B cell (primary cell): ENCODE data around the gene FAM118A. TPM values are rescaled to one million over a fixed set of nuclear protein-coding genes. Genes with fewer than 3 reads are reported as not detected.

Experiments
- ATAC-seq: fragments of 200-7000 bp; cut with Tn5 transposase; one replicate; pipeline ENCODE4 v1.10.0; 2021; ENCODE audit warnings: low read depth, mild to moderate bottlenecking, moderate number of reproducible peaks, moderate library complexity
- CTCF ChIA-PET: fragments of 350-600 bp; sonication (Branson Sonifier 250); formaldehyde crosslinking; loops from one replicate; lab custom pipeline; 2021; ENCODE audit warnings: antibody characterized with exemption, inconsistent platforms; lab: Charles Lee
- POLR2A ChIA-PET: fragments of 350-600 bp; sonication (Branson Sonifier 250); formaldehyde crosslinking; loops from one replicate; lab custom pipeline; 2021; ENCODE audit warnings: antibody characterized with exemption; lab: Charles Lee
- DNase-seq: peaks from one replicate; pipeline ENCODE4 v3.0.0; 2013
- H2AFZ ChIP-seq: 2 replicates; pipeline ENCODE4 v1.6.1; 2012; ENCODE audit warnings: mild to moderate bottlenecking, low read depth, low read length; ENCODE audit not compliant: insufficient read depth, poor library complexity, severe bottlenecking
- H3K27ac ChIP-seq, 2 donors: 1 replicate in 1 of 2; 2 replicates in 1 of 2; pipeline ENCODE4 v1.5.1; 2012 to 2013; ENCODE audit warnings: low read length in 2 of 2, mild to moderate bottlenecking in 2 of 2, moderate library complexity in 1 of 2
- H3K27me3 ChIP-seq, 4 experiments: fragments of 200-600 bp in 1 of 4; sonication (generic) in 1 of 4; replicated peaks in 1 of 4; 1 replicate in 2 of 4; 2 replicates in 2 of 4; pipeline versions ENCODE4 v1.6.1 to v1.7.0; 2013 to 2016; ENCODE audit warnings: low read length in 3 of 4, mild to moderate bottlenecking in 2 of 4, mixed read lengths in 1 of 4, moderate library complexity in 1 of 4; ENCODE audit not compliant: insufficient read depth in 4 of 4, control insufficient read depth in 3 of 4; ENCODE audit errors: control extremely low read depth in 1 of 4
- H3K36me3 ChIP-seq, 2 experiments: replicated peaks in 1 of 2; 1 replicate in 1 of 2; 2 replicates in 1 of 2; pipeline versions ENCODE4 v1.6.1 to v1.7.1; 2013; ENCODE audit warnings: low read length in 1 of 2; ENCODE audit not compliant: insufficient read depth in 2 of 2, control insufficient read depth in 1 of 2; ENCODE audit errors: control extremely low read depth in 1 of 2, extremely low read depth in 1 of 2
- H3K4me1 ChIP-seq, 2 donors: fragments of 200-600 bp in 1 of 2; sonication (generic) in 1 of 2; 1 replicate in 1 of 2; 2 replicates in 1 of 2; pipeline versions ENCODE4 v1.5.1 to v1.6.1; 2013 to 2017; ENCODE audit warnings: low read length in 2 of 2; ENCODE audit not compliant: control insufficient read depth in 2 of 2, insufficient read depth in 2 of 2
- H3K4me2 ChIP-seq: replicated peaks from 2 replicates; pipeline ENCODE3; 2012; ENCODE audit warnings: mild to moderate bottlenecking, low read depth, low read length; ENCODE audit not compliant: poor library complexity, severe bottlenecking
- H3K4me3 ChIP-seq, 5 experiments: fragments of 200-600 bp in 1 of 5; sonication (generic) in 1 of 5; 1 replicate in 3 of 5; 2 replicates in 2 of 5; pipeline versions ENCODE4 v1.5.1 to v1.7.0; 2011 to 2016; ENCODE audit warnings: low read length in 4 of 5, mild to moderate bottlenecking in 4 of 5, low read depth in 2 of 5, control low read depth in 1 of 5, moderate library complexity in 1 of 5; ENCODE audit not compliant: insufficient read depth in 1 of 5; ENCODE audit errors: control extremely low read depth in 1 of 5, extremely low read depth in 1 of 5
- H3K79me2 ChIP-seq: fragments of 200-600 bp; sonication (generic); one replicate; pipeline ENCODE4 v1.6.0; 2016; ENCODE audit warnings: low read length; ENCODE audit not compliant: control insufficient read depth, insufficient read depth
- H3K9ac ChIP-seq: fragments of 200-600 bp; sonication (generic); 2 replicates; pipeline ENCODE4 v1.6.1; 2017; ENCODE audit warnings: mild to moderate bottlenecking, low read length, moderate library complexity
- H3K9me3 ChIP-seq, 3 donors: one replicate each; pipeline versions ENCODE4 v1.6.1 to v1.7.1; 2013; ENCODE audit warnings: low read length in 2 of 3; ENCODE audit not compliant: control insufficient read depth in 2 of 3, insufficient read depth in 1 of 3; ENCODE audit errors: control extremely low read depth in 1 of 3
- H4K20me1 ChIP-seq: 2 replicates; pipeline ENCODE4 v1.6.0; 2012; ENCODE audit warnings: mild to moderate bottlenecking, low read length; ENCODE audit not compliant: insufficient read depth, control insufficient read depth, poor library complexity, severe bottlenecking
- H3K27ac Mint-ChIP-seq: one replicate; pipeline ENCODE4 v1.8.0; 2021; ENCODE audit warnings: mixed read lengths
- H3K27me3 Mint-ChIP-seq: one replicate; pipeline ENCODE4 v1.8.0; 2021; ENCODE audit warnings: mixed read lengths
- H3K4me1 Mint-ChIP-seq: one replicate; pipeline ENCODE4 v1.8.0; 2021; ENCODE audit warnings: mixed read lengths
- H3K4me3 Mint-ChIP-seq: one replicate; pipeline ENCODE4 v1.8.0; 2021; ENCODE audit warnings: mixed read lengths
- H3K9me3 Mint-ChIP-seq: one replicate; pipeline ENCODE4 v1.8.0; 2022; ENCODE audit warnings: mixed read lengths; ENCODE audit not compliant: insufficient read depth
- CTCF ChIP-seq: fragments of 200-600 bp; IDR thresholded peaks from one replicate; pipeline ENCODE4 v1.8.0; 2022; ENCODE audit warnings: antibody characterized with exemption, mild to moderate bottlenecking
- EZH2 ChIP-seq: IDR thresholded peaks from 2 replicates; pipeline ENCODE4 v1.6.1; 2012; ENCODE audit warnings: borderline replicate concordance, low read depth, mild to moderate bottlenecking, moderate library complexity, low read length; ENCODE audit not compliant: insufficient read depth, poor library complexity, severe bottlenecking
- WGBS: methylation state at CpG from one replicate; pipeline ENCODE4 v1.1.5; 2013; ENCODE audit warnings: missing lambda C conversion rate; ENCODE audit not compliant: insufficient coverage; 5-methylcytosine and 5-hydroxymethylcytosine counted together
- intact Hi-C: fragments of 100-400 bp; cut with micrococcal nuclease; formaldehyde crosslinking; loops from one replicate; pipeline ENCODE4 v1.10.0; 2022
- polyA plus RNA-seq: library from polyadenylated mRNA; depleted of rRNA; stranded (reverse); fragments of >200 nt; gene quantifications from 2 replicates; pipeline ENCODE4 v1.2.3, GENCODE V29; 2012
- total RNA-seq, 2 donors: library from RNA; stranded (reverse); fragments of 120-200 nt in 1 of 2; gene quantifications; 1 replicate in 1 of 2; 2 replicates in 1 of 2; pipeline versions ENCODE4 v1.2.3 to v1.2.4, GENCODE V29; 2013 to 2022

The FAM118A gene
- total and polyA plus RNA-seq, 2 donors (not counting 1 experiment from before 2014, with no cell fraction given): 66.5 to 216 TPM

- no peaks in the 10 kb centered on the region for H3K27me3 ChIP-seq
- no peaks in the 10 kb centered on the region for H3K79me2 ChIP-seq
- no peak overlapping the region for H3K4me2 ChIP-seq
- H3K27ac Mint-ChIP-seq: no peak overlapping the region
- CTCF ChIA-PET: no interaction called here
- ATAC-seq (no peak), DNase-seq (no peak)
- H3K36me3 ChIP-seq: peaks cover 3 to 59% of the 10 kb centered on the region in 2 experiments
- intact Hi-C loops: no loop called here
- H2AFZ ChIP-seq: no peak overlapping the region
- H3K4me3 Mint-ChIP-seq: no peak overlapping the region
- no peaks in the 10 kb centered on the region for H3K9me3 ChIP-seq
- no peaks in the 10 kb centered on the region for H4K20me1 ChIP-seq
- no peaks in the 10 kb centered on the region for H3K4me1 ChIP-seq
- POLR2A ChIA-PET: no interaction called here
- TF ChIP-seq CTCF: no peak
- no peak for TF ChIP-seq EZH2
- H3K9ac ChIP-seq: no peak overlapping the region
- 98% methylated on average over 7 of the region's 9 CpGs for WGBS
- H3K27ac ChIP-seq: no peak overlapping the region
- H3K4me1 Mint-ChIP-seq: no peaks in the 10 kb centered on the region
- no peaks in the 10 kb centered on the region for H3K27me3 Mint-ChIP-seq
- no peak overlapping the region for H3K4me3 ChIP-seq
- no peaks in the 10 kb centered on the region for H3K9me3 Mint-ChIP-seq
These were observed 27.8 kb downstream of the FAM118A start for GRCh38 chr22:45337536-45337935.

GRCh38 chr22:45338795-45339194, 29.1 kb downstream of the FAM118A start:
- Histone ChIP-seq H3K4me3 (no peak overlapping the region), H3K4me2 (no peak overlapping the region), H3K27me3 (no peaks in the 10 kb centered on the region), H2AFZ (no peak overlapping the region), H3K27ac (no peak overlapping the region), H3K9me3 (no peaks in the 10 kb centered on the region), H3K36me3 (peaks cover 3 to 59% of the 10 kb centered on the region in 2 experiments), H3K9ac (no peak overlapping the region), H4K20me1 (no peaks in the 10 kb centered on the region), H3K4me1 (no peaks in the 10 kb centered on the region), H3K79me2 (no peaks in the 10 kb centered on the region)
- CTCF ChIA-PET: no interaction called here
- no peak for ATAC-seq
- no peaks in the 10 kb centered on the region for H3K9me3 Mint-ChIP-seq
- 100% methylated on average over 5 of the region's 7 CpGs for WGBS
- H3K4me3 Mint-ChIP-seq: no peak overlapping the region
- no peaks in the 10 kb centered on the region for H3K27me3 Mint-ChIP-seq
- TF ChIP-seq EZH2: no peak
- TF ChIP-seq CTCF: no peak
- POLR2A ChIA-PET: no interaction called here
- H3K27ac Mint-ChIP-seq: no peak overlapping the region
- DNase-seq: no peak
- intact Hi-C loops: no loop called here
- H3K4me1 Mint-ChIP-seq: no peaks in the 10 kb centered on the region
